ENCODE results near the gene LRRC1.

- no peak for TF ChIP-seq POLR2A (IDR thresholded peaks at IDR 0.05)
- TF ChIP-seq, protein P1, sequence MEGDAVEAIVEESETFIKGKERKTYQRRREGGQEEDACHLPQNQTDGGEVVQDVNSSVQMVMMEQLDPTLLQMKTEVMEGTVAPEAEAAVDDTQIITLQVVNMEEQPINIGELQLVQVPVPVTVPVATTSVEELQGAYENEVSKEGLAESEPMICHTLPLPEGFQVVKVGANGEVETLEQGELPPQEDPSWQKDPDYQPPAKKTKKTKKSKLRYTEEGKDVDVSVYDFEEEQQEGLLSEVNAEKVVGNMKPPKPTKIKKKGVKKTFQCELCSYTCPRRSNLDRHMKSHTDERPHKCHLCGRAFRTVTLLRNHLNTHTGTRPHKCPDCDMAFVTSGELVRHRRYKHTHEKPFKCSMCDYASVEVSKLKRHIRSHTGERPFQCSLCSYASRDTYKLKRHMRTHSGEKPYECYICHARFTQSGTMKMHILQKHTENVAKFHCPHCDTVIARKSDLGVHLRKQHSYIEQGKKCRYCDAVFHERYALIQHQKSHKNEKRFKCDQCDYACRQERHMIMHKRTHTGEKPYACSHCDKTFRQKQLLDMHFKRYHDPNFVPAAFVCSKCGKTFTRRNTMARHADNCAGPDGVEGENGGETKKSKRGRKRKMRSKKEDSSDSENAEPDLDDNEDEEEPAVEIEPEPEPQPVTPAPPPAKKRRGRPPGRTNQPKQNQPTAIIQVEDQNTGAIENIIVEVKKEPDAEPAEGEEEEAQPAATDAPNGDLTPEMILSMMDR (IDR thresholded peaks at IDR 0.05), result no peak
Measured at GRCh38 chr6:53818858-53819609, 24.2 kb downstream of the LRRC1 start.
